ENCODE data around the gene SPRN. TPM values are rescaled to one million over a fixed set of nuclear protein-coding genes. Genes with fewer than 3 reads are reported as not detected.

SPRN gene
- total and polyA plus RNA-seq, 2 donors (not counting 1 experiment from before 2014, with no cell fraction given) = 0.33 to 1.2 TPM

- Histone ChIP-seq H3K4me3 (replicated peaks in 1 of 4; ENCODE audit: control extremely low read depth in 1 of 4, insufficient read depth in 1 of 4, low read depth in 3 of 4, low read length in 4 of 4) (no peak overlapping the region), H3K4me1 (ENCODE audit: control insufficient read depth, extremely low read depth, insufficient read depth, low read length) (no peaks in the 10 kb centered on the region)
- no peak for TF ChIP-seq EZH2 (IDR thresholded peaks at IDR 0.05; ENCODE audit: low read length, missing control alignments)
- TF ChIP-seq CTCF (conservative IDR thresholded peaks at IDR 0.05 in 1 of 2, IDR thresholded peaks at IDR 0.05 in 1 of 2; ENCODE audit: low read depth in 1 of 2, low read length in 2 of 2) = no peak
These were observed 28.0 kb upstream of the SPRN start for GRCh38 chr10:133452453-133452852.

GRCh38 chr10:133451346-133451745, 26.9 kb upstream of the SPRN start:
- Histone ChIP-seq H2AFZ (ENCODE audit: low read length) (no peak overlapping the region), H3K27ac (ENCODE audit: insufficient read depth, low read length) (no peak overlapping the region), H4K20me1 (ENCODE audit: control insufficient read depth, extremely low read depth, insufficient read depth, low read length) (no peaks in the 10 kb centered on the region), H3K27me3 (ENCODE audit: control insufficient read depth, insufficient read depth, low read length) (no peaks in the 10 kb centered on the region), H3K36me3 (ENCODE audit: control insufficient read depth, insufficient read depth, low read length) (no peaks in the 10 kb centered on the region), H3K4me2 (ENCODE audit: extremely low read depth, insufficient read depth, low read length) (no peak overlapping the region), H3K9ac (ENCODE audit: insufficient read depth, low read length) (no peak overlapping the region), H3K9me3 (ENCODE audit: control insufficient read depth, insufficient read depth, low read depth, low read length) (no peaks in the 10 kb centered on the region), H3K79me2 (ENCODE audit: control insufficient read depth, insufficient read depth, low read length) (no peaks in the 10 kb centered on the region), H3K4me3 (replicated peaks in 1 of 4; ENCODE audit: control extremely low read depth in 1 of 4, insufficient read depth in 1 of 4, low read depth in 3 of 4, low read length in 4 of 4) (no peak overlapping the region), H3K4me1 (ENCODE audit: control insufficient read depth, extremely low read depth, insufficient read depth, low read length) (no peaks in the 10 kb centered on the region)
- no peak for DNase-seq (ENCODE audit: low read depth in 2 of 2)
- TF ChIP-seq CTCF (conservative IDR thresholded peaks at IDR 0.05 in 1 of 2, IDR thresholded peaks at IDR 0.05 in 1 of 2; ENCODE audit: low read depth in 1 of 2, low read length in 2 of 2) (no peak), EZH2 (IDR thresholded peaks at IDR 0.05; ENCODE audit: low read length, missing control alignments) (no peak)

More at GRCh38 chr10:133452453-133452852, 28.0 kb upstream of the SPRN start:
- Histone ChIP-seq H3K4me2 (ENCODE audit: extremely low read depth, insufficient read depth, low read length) (no peak overlapping the region), H3K27me3 (ENCODE audit: control insufficient read depth, insufficient read depth, low read length) (no peaks in the 10 kb centered on the region), H4K20me1 (ENCODE audit: control insufficient read depth, extremely low read depth, insufficient read depth, low read length) (no peaks in the 10 kb centered on the region), H2AFZ (ENCODE audit: low read length) (no peak overlapping the region), H3K9ac (ENCODE audit: insufficient read depth, low read length) (no peak overlapping the region), H3K79me2 (ENCODE audit: control insufficient read depth, insufficient read depth, low read length) (no peaks in the 10 kb centered on the region), H3K27ac (ENCODE audit: insufficient read depth, low read length) (no peak overlapping the region), H3K9me3 (ENCODE audit: control insufficient read depth, insufficient read depth, low read depth, low read length) (no peaks in the 10 kb centered on the region), H3K36me3 (ENCODE audit: control insufficient read depth, insufficient read depth, low read length) (no peaks in the 10 kb centered on the region)
- no peak for DNase-seq (ENCODE audit: low read depth in 2 of 2)

- no peak for DNase-seq (ENCODE audit: low read depth in 2 of 2)
These were observed 23.7 kb upstream of the SPRN start for GRCh38 chr10:133448120-133448519.

More at GRCh38 chr10:133448120-133448519, 23.7 kb upstream of the SPRN start:
- Histone ChIP-seq H3K4me2 (ENCODE audit: extremely low read depth, insufficient read depth, low read length) (no peak overlapping the region), H3K79me2 (ENCODE audit: control insufficient read depth, insufficient read depth, low read length) (no peaks in the 10 kb centered on the region), H3K4me3 (replicated peaks in 1 of 4; ENCODE audit: control extremely low read depth in 1 of 4, insufficient read depth in 1 of 4, low read depth in 3 of 4, low read length in 4 of 4) (no peak overlapping the region), H3K27ac (ENCODE audit: insufficient read depth, low read length) (no peak overlapping the region), H3K4me1 (ENCODE audit: control insufficient read depth, extremely low read depth, insufficient read depth, low read length) (no peaks in the 10 kb centered on the region), H3K9ac (ENCODE audit: insufficient read depth, low read length) (no peak overlapping the region), H2AFZ (ENCODE audit: low read length) (no peak overlapping the region), H3K36me3 (ENCODE audit: control insufficient read depth, insufficient read depth, low read length) (no peaks in the 10 kb centered on the region), H4K20me1 (ENCODE audit: control insufficient read depth, extremely low read depth, insufficient read depth, low read length) (no peaks in the 10 kb centered on the region), H3K27me3 (ENCODE audit: control insufficient read depth, insufficient read depth, low read length) (no peaks in the 10 kb centered on the region), H3K9me3 (ENCODE audit: control insufficient read depth, insufficient read depth, low read depth, low read length) (no peaks in the 10 kb centered on the region)
- TF ChIP-seq CTCF (conservative IDR thresholded peaks at IDR 0.05 in 1 of 2, IDR thresholded peaks at IDR 0.05 in 1 of 2; ENCODE audit: low read depth in 1 of 2, low read length in 2 of 2) (no peak), EZH2 (IDR thresholded peaks at IDR 0.05; ENCODE audit: low read length, missing control alignments) (no peak)
